K562 (cell line): ENCODE results near the gene ICAM1.

Experiments
- ARNT ChIP-seq, 2 experiments: fragments of 450-650 bp; IDR thresholded peaks; 2 replicates each; pipeline ENCODE4 v1.6.1; 2016; ENCODE audit warnings: mild to moderate bottlenecking in 1 of 2
- BHLHE40 ChIP-seq: IDR thresholded peaks from 2 replicates; pipeline ENCODE4 v1.6.1; 2011; ENCODE audit warnings: low read length, improper control_type of control experiment
- EGR1 ChIP-seq: fragments of 450-650 bp; conservative IDR thresholded peaks from 2 replicates; pipeline ENCODE4 v1.6.1; 2017; ENCODE audit warnings: mild to moderate bottlenecking
- HDAC6 ChIP-seq: IDR thresholded peaks from 2 replicates; pipeline ENCODE4 v1.6.1; 2012; ENCODE audit warnings: low read depth, mild to moderate bottlenecking, control low read depth, inconsistent platforms, low read length, moderate library complexity
- HINFP ChIP-seq: fragments of 450-650 bp; conservative IDR thresholded peaks from 2 replicates; pipeline ENCODE4 v1.6.1; 2016; ENCODE audit warnings: missing genetic modification characterization, low read depth, mild to moderate bottlenecking, control low read depth, missing compliant biosample characterization
- NFE2 ChIP-seq: IDR thresholded peaks from 2 replicates; pipeline ENCODE4 v1.6.1; 2014; ENCODE audit warnings: antibody characterized with exemption, low read depth
- NONO ChIP-seq, 2 experiments: fragments of 200-400 bp in 1 of 2; fragments of 450-650 bp in 1 of 2; formaldehyde crosslinking in 1 of 2; IDR thresholded peaks; 2 replicates each; pipeline ENCODE4 v1.6.1; 2017; ENCODE audit warnings: low read depth in 2 of 2, mild to moderate bottlenecking in 2 of 2, moderate library complexity in 2 of 2, low read length in 1 of 2
- RBM17 ChIP-seq: fragments of 200-400 bp; formaldehyde crosslinking; IDR thresholded peaks from 2 replicates; pipeline ENCODE4 v1.6.1; 2017; ENCODE audit warnings: low read depth, mild to moderate bottlenecking, low read length, borderline replicate concordance
- SMAD3 ChIP-seq: fragments of 450-650 bp; formaldehyde crosslinking; conservative IDR thresholded peaks from 2 replicates; pipeline ENCODE4 v1.4.0; 2020; ENCODE audit warnings: mild to moderate bottlenecking
- SRSF1 ChIP-seq: fragments of 200-400 bp; formaldehyde crosslinking; IDR thresholded peaks from 2 replicates; pipeline ENCODE4 v1.6.1; 2017; ENCODE audit warnings: mild to moderate bottlenecking, low read depth, low read length, moderate library complexity
- TOE1 ChIP-seq, 2 experiments: fragments of 450-650 bp in 1 of 2; sonication (generic) in 1 of 2; formaldehyde crosslinking in 1 of 2; IDR thresholded peaks; 2 replicates each; pipeline versions ENCODE4 v1.7.1 to v1.8.0; 2016 to 2022; ENCODE audit warnings: borderline replicate concordance in 2 of 2, mild to moderate bottlenecking in 2 of 2, antibody characterized with exemption in 1 of 2, inconsistent platforms in 1 of 2, low read depth in 1 of 2, missing genetic modification reagents in 1 of 2, moderate library complexity in 1 of 2
- ZSCAN29 ChIP-seq: fragments of 450-650 bp; IDR thresholded peaks from 2 replicates; pipeline ENCODE4 v1.6.1; 2017

GRCh38 chr19:10228920-10229319, 42.0 kb upstream of the ICAM1 start:
- TF ChIP-seq NFE2 (no peak), EGR1 (no peak), BHLHE40 (no peak), SRSF1 (no peak), ARNT (IDR thresholded peaks at IDR 0.05) (no peak), SMAD3 (CRISPR knock-in tag) (no peak), HDAC6 (no peak), NONO (IDR thresholded peaks at IDR 0.05; ENCODE audit: low read depth in 2 of 2, low read length in 1 of 2) (no peak), ZSCAN29 (no peak), HINFP (tag) (no peak), RBM17 (no peak), TOE1 (IDR thresholded peaks at IDR 0.05; ENCODE audit: borderline replicate concordance) (no peak), TOE1 (CRISPR knock-in tag; IDR thresholded peaks at IDR 0.05; ENCODE audit: borderline replicate concordance, low read depth) (no peak)
